ENCODE measurements around the gene INHBB. TPM values are rescaled to one million over a fixed set of nuclear protein-coding genes. Genes with fewer than 3 reads are reported as not detected.

Gene INHBB
- total RNA-seq, 1 experiment from 2014 or later: 0.27 TPM

GRCh38 chr2:120362926-120363325 is 17.0 kb downstream of the INHBB start:
- Histone ChIP-seq H3K9ac (ENCODE audit: low read length) (no peak overlapping the region), H3K4me1 (ENCODE audit: control insufficient read depth in 1 of 2, insufficient read depth in 2 of 2, low read length in 2 of 2) (no peaks in the 10 kb centered on the region; a peak in 1 of 4 replicates), H3K36me3 (ENCODE audit: control insufficient read depth in 1 of 2, insufficient read depth in 2 of 2, low read length in 2 of 2) (no peaks in the 10 kb centered on the region), H3K79me2 (ENCODE audit: insufficient read depth, low read length) (no peaks in the 10 kb centered on the region), H2AFZ (ENCODE audit: low read depth, low read length, poor library complexity, severe bottlenecking) (no peak overlapping the region), H3K27ac (ENCODE audit: low read depth, low read length) (no peak overlapping the region), H4K20me1 (ENCODE audit: insufficient read depth) (no peaks in the 10 kb centered on the region), H3K27me3 (ENCODE audit: insufficient read depth, low read length) (no peaks in the 10 kb centered on the region), H3K9me3 (ENCODE audit: control insufficient read depth in 1 of 2, insufficient read depth in 1 of 2, low read depth in 1 of 2, low read length in 2 of 2) (no peaks in the 10 kb centered on the region), H3K4me3 (replicated peaks in 1 of 2; ENCODE audit: low read depth in 1 of 2, low read length in 2 of 2) (no peak overlapping the region), H3K9me2 (ENCODE audit: insufficient read depth) (no peaks in the 10 kb centered on the region), H3K4me2 (ENCODE audit: low read length) (no peak overlapping the region)
- DNase-seq (ENCODE audit: low read depth, low spot score) (no peak), ATAC-seq (no peak)
- intact Hi-C loops (cut with micrococcal nuclease): no loop called here
- ChIA-PET POLR2A (no interaction called here), RAD21 (ENCODE audit: low non-redundant PET in 1 of 2, low total read pairs in 2 of 2, uncharacterized antibody in 2 of 2, unreplicated experiment in 2 of 2) (no interaction called here), CTCF (no interaction called here)
- TF ChIP-seq POLR2AphosphoS5 (IDR thresholded peaks at IDR 0.05; ENCODE audit: low read depth, low read length): no peak
- TF ChIP-seq EGR1 (IDR thresholded peaks at IDR 0.05; ENCODE audit: low read depth): no peak
- BruUV-seq (replicated peaks): no TSS peak

GRCh38 chr2:120365236-120365793 is 19.4 kb downstream of the INHBB start:
- H3K4me3 ChIP-seq (replicated peaks in 1 of 2; ENCODE audit: low read depth in 1 of 2, low read length in 2 of 2): no peak overlapping the region
- POLR2A ChIA-PET: no interaction called here
- DNase-seq (ENCODE audit: low read depth, low spot score): no peak
- H3K27me3 ChIP-seq (ENCODE audit: insufficient read depth, low read length): no peaks in the 10 kb centered on the region
- H3K79me2 ChIP-seq (ENCODE audit: insufficient read depth, low read length): no peaks in the 10 kb centered on the region
- H4K20me1 ChIP-seq (ENCODE audit: insufficient read depth): no peaks in the 10 kb centered on the region
- no peak overlapping the region for H3K4me2 ChIP-seq (ENCODE audit: low read length)
- no peaks in the 10 kb centered on the region for H3K36me3 ChIP-seq (ENCODE audit: control insufficient read depth in 1 of 2, insufficient read depth in 2 of 2, low read length in 2 of 2)
- no peak overlapping the region for H3K27ac ChIP-seq (ENCODE audit: low read depth, low read length)
- ATAC-seq: no peak
- BruUV-seq (replicated peaks): no TSS peak
- intact Hi-C loops (cut with micrococcal nuclease): no loop called here
- RAD21 ChIA-PET (ENCODE audit: low non-redundant PET in 1 of 2, low total read pairs in 2 of 2, uncharacterized antibody in 2 of 2, unreplicated experiment in 2 of 2): no interaction called here
- CTCF ChIA-PET: no interaction called here
- no peak overlapping the region for H3K9ac ChIP-seq (ENCODE audit: low read length)
- H3K9me3 ChIP-seq (ENCODE audit: control insufficient read depth in 1 of 2, insufficient read depth in 1 of 2, low read depth in 1 of 2, low read length in 2 of 2): no peaks in the 10 kb centered on the region
- no peaks in the 10 kb centered on the region for H3K4me1 ChIP-seq (ENCODE audit: control insufficient read depth in 1 of 2, insufficient read depth in 2 of 2, low read length in 2 of 2)
- H2AFZ ChIP-seq (ENCODE audit: low read depth, low read length, poor library complexity, severe bottlenecking): no peak overlapping the region
- no peaks in the 10 kb centered on the region for H3K9me2 ChIP-seq (ENCODE audit: insufficient read depth)
- TF ChIP-seq TCF7L2 (IDR thresholded peaks at IDR 0.05; ENCODE audit: borderline replicate concordance, extremely low read depth, insufficient read depth, insufficient read length) (no peak), SP1 (IDR thresholded peaks at IDR 0.05; ENCODE audit: low read depth) (no peak), SRF (IDR thresholded peaks at IDR 0.05; ENCODE audit: low read depth) (no peak), CTCF (IDR thresholded peaks at IDR 0.05 in 2 of 3, conservative IDR thresholded peaks at IDR 0.05 in 1 of 3; ENCODE audit: borderline replicate concordance in 1 of 3, insufficient read depth in 1 of 3, low read depth in 2 of 3, low read length in 2 of 3) (no peak), CEBPB (IDR thresholded peaks at IDR 0.05; ENCODE audit: low read depth) (no peak), FOSL1 (IDR thresholded peaks at IDR 0.05; ENCODE audit: low read depth) (no peak), YY1 (IDR thresholded peaks at IDR 0.05; ENCODE audit: extremely low read depth, insufficient replicate concordance, low read depth, low read length) (no peak), POLR2A (IDR thresholded peaks at IDR 0.05; ENCODE audit: borderline replicate concordance, extremely low read depth, insufficient read depth, insufficient read length) (no peak), REST (IDR thresholded peaks at IDR 0.05; ENCODE audit: low read depth) (no peak), POLR2AphosphoS5 (IDR thresholded peaks at IDR 0.05; ENCODE audit: low read depth, low read length) (no peak), SIN3A (IDR thresholded peaks at IDR 0.05; ENCODE audit: low read depth) (no peak), EZH2 (IDR thresholded peaks at IDR 0.05) (no peak)

Measured in HCT116 (cell line).